Peyer's patch (tissue), 4 donors: ENCODE data around the gene TPI1.

Experiments
- CTCF ChIP-seq, 6 experiments: fragments of 450-650 bp in 4 of 6; fragments of 200-600 bp in 2 of 6; sonication (generic) in 1 of 6; IDR thresholded peaks; one replicate each; pipeline ENCODE4 v1.5.1; 2017 to 2019; ENCODE audit warnings: antibody characterized with exemption in 6 of 6, mild to moderate bottlenecking in 3 of 6, moderate library complexity in 1 of 6
- POLR2A ChIP-seq, 2 donors: fragments of 450-650 bp; IDR thresholded peaks; one replicate each; pipeline ENCODE4 v1.5.1; 2017; ENCODE audit warnings: antibody characterized with exemption in 2 of 2, mild to moderate bottlenecking in 2 of 2, moderate library complexity in 2 of 2

- TF ChIP-seq POLR2A (IDR thresholded peaks at IDR 0.05) (no peak), CTCF (IDR thresholded peaks at IDR 0.05) (no peak)
Measured at GRCh38 chr12:6836851-6837250, 30.5 kb upstream of the TPI1 start.
